Left lung (tissue), 10 donors: ENCODE results near the gene PVALB. TPM values are rescaled to one million over a fixed set of nuclear protein-coding genes. Genes with fewer than 3 reads are reported as not detected.
A peak's percentile ranks its signal among the peaks of the same experiment; 100 is the strongest.

ENCODE experiments used
- ATAC-seq: fragments of 200-7000 bp; cut with Tn5 transposase; one replicate; pipeline ENCODE4 v1.9.1; 2020; ENCODE audit warnings: moderate library complexity
- DNase-seq, 4 donors: peaks; one replicate each; pipeline ENCODE4 v3.0.0-alpha.2; 2013 to 2020
- H3K27ac ChIP-seq, 2 donors: fragments of 200-600 bp; sonication (generic) in 1 of 2; one replicate each; pipeline versions ENCODE4 v1.5.0 to v1.8.0; 2020 to 2021
- H3K27me3 ChIP-seq, 2 donors: fragments of 200-600 bp; sonication (generic) in 1 of 2; one replicate each; pipeline versions ENCODE4 v1.5.0 to v1.8.0; 2020 to 2021
- H3K36me3 ChIP-seq, 2 donors: fragments of 200-600 bp; sonication (generic) in 1 of 2; one replicate each; pipeline versions ENCODE4 v1.5.0 to v1.8.0; 2020 to 2021
- H3K4me1 ChIP-seq, 2 donors: fragments of 200-600 bp; one replicate each; pipeline ENCODE4 v1.8.0; 2021
- H3K4me3 ChIP-seq, 2 donors: fragments of 200-600 bp; sonication (generic) in 1 of 2; one replicate each; pipeline versions ENCODE4 v1.5.0 to v1.8.0; 2020 to 2021; ENCODE audit warnings: mild to moderate bottlenecking in 1 of 2
- H3K9me3 ChIP-seq, 2 donors: fragments of 200-600 bp; sonication (generic) in 1 of 2; one replicate each; pipeline versions ENCODE4 v1.5.0 to v1.8.0; 2020 to 2021
- intact Hi-C, 2 donors: fragments of 100-400 bp; cut with DNase I; formaldehyde crosslinking; loops; one replicate each; pipeline versions ENCODE4 v1.11.2 to v1.14.2; 2022
- polyA plus RNA-seq, 6 donors: library from polyadenylated mRNA; unstranded; fragments of 120-200 nt; gene quantifications; one replicate each; pipeline ENCODE4 v1.2.1, GENCODE V29; 2013; ENCODE audit not compliant: insufficient read length in 6 of 6
- total RNA-seq, 2 donors: library from RNA; stranded (reverse); fragmentation: NEBNext Ultra II Directional; extraction: Animal tissue kit (Norgen Biotek cat#: 25700); gene quantifications; one replicate each; pipeline ENCODE4 v1.2.1, GENCODE V29; 2021
- TF ChIP-seq, protein P1 (sequence below), 2 donors: fragments of 200-600 bp; sonication (generic) in 1 of 2; IDR thresholded peaks; one replicate each; pipeline versions ENCODE4 v1.5.0 to v1.8.0; 2021; ENCODE audit warnings: antibody characterized with exemption in 2 of 2
- donor health status: DM: no; HTN: yes; CAD: no.
- donor health status: DM: no; HTN: no; CAD: no.

PVALB gene
- total and polyA plus RNA-seq, 8 donors, result 0.30 to 0.76 (median 0.55) TPM; not detected in 4

DNA sequence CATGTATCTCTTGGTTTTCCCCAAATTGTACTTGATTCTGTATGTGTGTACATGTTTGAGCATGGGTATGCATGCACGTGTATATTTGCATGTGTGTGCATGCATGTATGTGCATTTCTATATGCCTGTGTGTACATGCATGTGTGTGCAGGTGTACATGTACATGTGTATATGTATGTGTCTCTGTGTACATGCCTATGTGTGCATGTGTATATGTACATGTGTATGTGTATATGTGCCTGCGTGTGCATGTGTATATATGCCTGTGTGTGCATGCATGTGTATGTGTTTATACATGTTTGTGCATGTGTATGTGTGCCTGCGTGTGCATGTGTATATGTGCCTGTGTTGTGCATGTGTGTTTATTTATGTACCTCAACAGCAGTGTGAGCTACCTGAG lies 38.6 kb upstream of the PVALB start:
- intact Hi-C loops, result loop anchor here in 1 of 2 donors (5.0 kb wide), 1 partner anchor 122 kb away; no protein-coding TSS in a partner anchor

DNA sequence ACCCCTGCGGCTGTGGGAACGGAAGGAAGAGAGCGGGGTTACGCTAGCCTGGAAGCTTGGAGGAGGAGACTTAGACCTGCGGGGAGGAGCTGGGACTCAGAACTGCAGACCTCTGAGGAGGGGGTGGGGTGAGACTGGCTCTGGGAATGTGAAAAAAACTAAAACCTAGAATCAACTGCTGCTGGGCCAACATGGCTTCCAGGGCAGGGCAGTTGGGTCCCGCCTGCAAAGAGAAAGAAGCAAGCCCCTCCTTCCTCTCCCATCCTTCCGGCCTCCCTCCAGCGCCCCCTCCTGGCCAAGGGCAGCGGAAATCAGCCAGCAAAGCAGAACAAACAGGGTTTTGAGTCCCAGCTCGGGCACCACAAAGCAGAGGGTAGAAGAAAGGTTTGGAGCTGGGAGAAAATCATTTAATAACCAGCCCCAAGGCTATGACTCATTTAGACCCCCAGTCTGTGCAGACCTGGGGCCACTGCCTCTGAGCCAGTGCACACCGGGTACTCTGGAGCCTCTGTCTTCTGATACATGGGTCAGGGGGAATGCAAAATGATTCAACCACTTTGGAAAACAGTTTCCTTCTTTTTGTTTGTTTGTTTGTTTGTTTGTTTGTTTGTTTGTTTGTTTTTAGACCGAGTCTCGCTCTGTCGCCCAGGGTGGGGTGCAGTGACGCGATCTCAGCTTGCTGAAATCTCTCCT lies 36.7 kb upstream of the PVALB start:
- ATAC-seq (peak; percentile 62), DNase-seq (peak in 3 of 4 donors; percentile 34 to 96 (median 82))
- no peaks in the 10 kb centered on the region for H3K36me3 ChIP-seq
- H3K4me3 ChIP-seq, result peak overlapping the region in 1 of 2 donors; percentile 8
- peak overlapping the region in 1 of 2 donors; percentile 67 for H3K27ac ChIP-seq
- intact Hi-C loops, result no loop called here
- H3K9me3 ChIP-seq, result no peaks in the 10 kb centered on the region
- TF ChIP-seq, protein P1, sequence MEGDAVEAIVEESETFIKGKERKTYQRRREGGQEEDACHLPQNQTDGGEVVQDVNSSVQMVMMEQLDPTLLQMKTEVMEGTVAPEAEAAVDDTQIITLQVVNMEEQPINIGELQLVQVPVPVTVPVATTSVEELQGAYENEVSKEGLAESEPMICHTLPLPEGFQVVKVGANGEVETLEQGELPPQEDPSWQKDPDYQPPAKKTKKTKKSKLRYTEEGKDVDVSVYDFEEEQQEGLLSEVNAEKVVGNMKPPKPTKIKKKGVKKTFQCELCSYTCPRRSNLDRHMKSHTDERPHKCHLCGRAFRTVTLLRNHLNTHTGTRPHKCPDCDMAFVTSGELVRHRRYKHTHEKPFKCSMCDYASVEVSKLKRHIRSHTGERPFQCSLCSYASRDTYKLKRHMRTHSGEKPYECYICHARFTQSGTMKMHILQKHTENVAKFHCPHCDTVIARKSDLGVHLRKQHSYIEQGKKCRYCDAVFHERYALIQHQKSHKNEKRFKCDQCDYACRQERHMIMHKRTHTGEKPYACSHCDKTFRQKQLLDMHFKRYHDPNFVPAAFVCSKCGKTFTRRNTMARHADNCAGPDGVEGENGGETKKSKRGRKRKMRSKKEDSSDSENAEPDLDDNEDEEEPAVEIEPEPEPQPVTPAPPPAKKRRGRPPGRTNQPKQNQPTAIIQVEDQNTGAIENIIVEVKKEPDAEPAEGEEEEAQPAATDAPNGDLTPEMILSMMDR (IDR thresholded peaks at IDR 0.05), result peak; percentile 45 to 78
- peaks cover 0 to 31% of the 10 kb centered on the region in 2 donors for H3K4me1 ChIP-seq
- H3K27me3 ChIP-seq, result peaks cover 7 to 30% of the 10 kb centered on the region in 2 donors

More for the DNA sequence above, 38.6 kb upstream of the PVALB start:
- Histone ChIP-seq H3K27ac (no peak overlapping the region), H3K4me1 (peaks cover 0 to 49% of the 10 kb centered on the region in 2 donors), H3K4me3 (no peak overlapping the region), H3K9me3 (no peaks in the 10 kb centered on the region), H3K36me3 (no peaks in the 10 kb centered on the region), H3K27me3 (peaks cover 3 to 11% of the 10 kb centered on the region in 2 donors)
- DNase-seq (no peak), ATAC-seq (no peak)
- TF ChIP-seq, protein P1 (IDR thresholded peaks at IDR 0.05), result no peak

DNA sequence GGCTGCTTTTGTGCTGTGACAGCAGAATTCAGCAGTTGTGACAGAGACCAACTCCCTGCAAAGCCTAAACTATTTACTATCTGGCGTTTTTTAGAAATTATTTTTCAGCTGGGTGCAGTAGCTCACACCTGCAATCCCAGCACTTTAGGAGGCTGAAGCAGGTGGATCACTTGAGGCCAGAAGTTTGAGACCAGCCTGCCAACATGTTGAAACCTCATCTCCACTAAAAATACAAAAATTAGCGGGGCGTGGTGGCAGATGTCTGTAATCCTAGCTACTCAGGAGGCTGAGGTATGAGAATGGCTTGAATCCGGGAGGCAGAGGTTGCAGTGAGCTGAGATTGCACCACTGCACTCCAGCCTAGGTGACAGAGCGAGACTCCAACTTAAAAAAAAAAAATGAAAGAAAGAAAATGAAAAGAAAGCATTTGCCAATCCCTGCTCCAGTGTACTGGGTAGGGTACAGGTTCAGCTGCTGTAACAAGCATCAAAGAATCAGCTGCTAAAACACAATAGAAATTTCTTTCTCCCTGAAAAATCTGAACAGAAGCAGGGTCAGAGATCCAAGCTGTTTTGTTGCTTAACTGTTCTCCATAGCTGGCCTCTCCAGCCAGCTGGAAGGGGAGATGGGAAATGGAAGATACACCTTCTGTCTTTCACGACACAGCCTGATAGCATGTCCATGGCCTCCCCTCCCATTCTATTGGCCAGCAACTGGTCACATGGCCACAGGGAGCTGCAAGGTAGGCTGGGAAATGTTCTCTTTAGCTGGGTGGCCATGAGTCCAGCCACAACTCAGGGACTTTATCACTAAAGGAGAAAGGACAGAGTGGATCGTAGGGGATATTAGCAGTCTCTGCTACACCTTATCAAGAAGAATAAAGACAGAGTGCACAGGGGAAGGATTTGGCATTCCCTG lies 35.5 kb upstream of the PVALB start:
- intact Hi-C loops, result no loop called here

DNA sequence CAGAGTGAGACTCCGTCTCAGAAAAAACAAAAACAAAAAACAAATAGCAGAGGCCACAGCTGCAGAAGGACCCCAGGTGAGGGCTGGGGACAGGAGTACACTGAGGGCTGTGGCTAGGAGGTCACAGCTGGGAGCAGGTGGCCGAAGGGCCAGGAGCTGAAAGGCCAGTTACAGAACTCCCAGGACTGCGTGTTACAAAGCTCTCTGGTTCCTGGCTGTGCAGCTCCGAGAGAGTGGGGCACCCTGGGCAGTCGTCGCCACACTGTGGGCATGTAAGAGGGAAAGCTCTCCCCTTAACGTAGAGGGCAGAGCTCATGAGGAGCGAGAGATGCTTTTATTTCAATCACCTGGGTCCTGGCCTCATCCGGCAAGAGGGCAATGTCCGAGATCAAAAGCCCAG lies 33.8 kb upstream of the PVALB start:
- Histone ChIP-seq H3K36me3 (no peaks in the 10 kb centered on the region), H3K4me3 (no peak overlapping the region), H3K9me3 (no peaks in the 10 kb centered on the region), H3K4me1 (peaks cover 0 to 6% of the 10 kb centered on the region in 2 donors), H3K27me3 (peaks cover 7 to 50% of the 10 kb centered on the region in 2 donors), H3K27ac (no peak overlapping the region)
- ATAC-seq (no peak), DNase-seq (no peak)
- TF ChIP-seq, protein P1 (IDR thresholded peaks at IDR 0.05), result no peak
- intact Hi-C loops, result no loop called here

More for the DNA sequence above, 35.5 kb upstream of the PVALB start:
- no peak overlapping the region for H3K4me3 ChIP-seq
- H3K36me3 ChIP-seq, result no peaks in the 10 kb centered on the region
- peaks cover 0 to 22% of the 10 kb centered on the region in 2 donors for H3K4me1 ChIP-seq
- H3K9me3 ChIP-seq, result no peaks in the 10 kb centered on the region
- no peak overlapping the region for H3K27ac ChIP-seq
- TF ChIP-seq, protein P1 (IDR thresholded peaks at IDR 0.05), result no peak
- ATAC-seq, result no peak
- peaks cover 7 to 40% of the 10 kb centered on the region in 2 donors for H3K27me3 ChIP-seq
- no peak for DNase-seq

DNA sequence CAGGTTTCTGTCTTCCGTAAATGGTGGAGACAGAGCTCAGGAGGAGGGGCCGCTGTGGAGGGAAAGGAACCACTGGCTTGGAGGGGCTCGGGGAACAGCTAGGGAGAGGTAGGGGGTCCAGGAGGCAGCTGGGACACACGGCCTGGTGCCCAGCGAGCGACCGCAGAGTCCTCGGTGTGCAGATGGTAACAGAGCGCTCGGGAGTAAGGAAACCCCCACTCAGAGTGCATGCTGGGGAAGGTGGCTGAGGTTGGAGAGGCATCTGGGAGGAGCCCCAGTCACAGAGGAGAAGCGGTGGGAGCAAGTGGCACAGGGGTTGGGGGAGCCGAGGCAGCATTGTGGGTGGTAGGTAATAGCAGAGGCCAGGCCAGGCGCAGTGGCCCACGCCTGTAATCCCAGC lies 33.2 kb upstream of the PVALB start:
- Histone ChIP-seq H3K36me3 (no peaks in the 10 kb centered on the region), H3K27me3 (peaks cover 7 to 56% of the 10 kb centered on the region in 2 donors), H3K27ac (no peak overlapping the region), H3K9me3 (no peaks in the 10 kb centered on the region), H3K4me1 (peaks cover 0 to 6% of the 10 kb centered on the region in 2 donors), H3K4me3 (no peak overlapping the region)
- DNase-seq (no peak), ATAC-seq (no peak)
- TF ChIP-seq, protein P1 (IDR thresholded peaks at IDR 0.05), result no peak
- intact Hi-C loops, result no loop called here
